SH-SY5Y (cell line): ENCODE results near the gene CACNA1H.

Experiments
- GATA2 ChIP-seq: IDR thresholded peaks from 2 replicates; pipeline ENCODE4 v1.6.1; 2011; ENCODE audit warnings: mild to moderate bottlenecking, low read depth, low read length
- GATA3 ChIP-seq: IDR thresholded peaks from 2 replicates; pipeline ENCODE4 v1.6.1; 2011; ENCODE audit warnings: low read depth, mild to moderate bottlenecking, low read length, moderate library complexity

DNA sequence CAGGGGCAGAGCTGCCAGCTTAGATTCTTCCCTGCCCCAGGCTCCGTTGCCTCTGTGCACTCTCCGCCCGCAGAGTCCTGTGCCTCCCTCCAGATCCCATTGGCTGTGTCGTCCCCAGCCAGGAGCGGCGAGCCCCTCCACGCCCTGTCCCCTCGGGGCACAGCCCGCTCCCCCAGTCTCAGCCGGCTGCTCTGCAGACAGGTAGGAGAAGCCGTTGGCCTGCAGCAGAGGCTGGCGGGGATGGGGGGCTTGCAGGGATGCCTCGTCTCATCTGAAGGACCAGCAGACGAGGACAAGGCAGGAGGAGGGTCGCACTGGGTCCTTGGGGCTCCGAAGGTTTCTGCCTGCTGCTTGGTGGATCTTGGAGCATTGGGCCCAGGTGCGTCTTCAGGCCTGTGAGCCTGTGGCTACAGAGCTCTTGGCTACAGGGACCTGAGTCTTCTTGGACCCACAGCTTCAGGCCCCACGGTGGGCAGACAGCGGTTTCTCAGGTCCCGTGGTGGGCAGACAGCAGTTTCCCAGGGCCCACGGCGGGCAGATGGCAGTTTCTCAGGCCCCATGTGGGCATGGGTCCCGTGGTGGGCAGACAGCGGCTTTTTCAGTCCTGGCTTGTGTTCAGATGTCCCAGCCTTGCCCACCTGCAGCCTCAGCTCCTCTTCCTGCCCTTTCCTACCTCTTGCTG, 66.2 kb downstream of the CACNA1H start:
- TF ChIP-seq GATA2 (no peak), GATA3 (no peak)
